Right lobe of liver (tissue), 6 donors: ENCODE data around the gene NFASC. TPM values are rescaled to one million over a fixed set of nuclear protein-coding genes. Genes with fewer than 3 reads are reported as not detected.

Experiments
- ATAC-seq, 4 donors: fragments of 200-7000 bp; cut with Tn5 transposase; one replicate each; pipeline ENCODE4 v1.9.1; 2020; ENCODE audit warnings: mild to moderate bottlenecking in 4 of 4, moderate library complexity in 4 of 4
- DNase-seq, 3 donors: peaks; one replicate each; pipeline ENCODE4 v3.0.0-alpha.2; 2020
- H3K27ac ChIP-seq, 3 donors: fragments of 200-600 bp; one replicate each; pipeline ENCODE4 v1.8.0; 2022
- H3K27me3 ChIP-seq, 2 donors: fragments of 200-600 bp; one replicate each; pipeline ENCODE4 v1.8.0; 2022
- H3K36me3 ChIP-seq, 4 donors: fragments of 200-600 bp; sonication (generic) in 1 of 4; one replicate each; pipeline versions ENCODE4 v1.5.1 to v1.8.0; 2017 to 2022; ENCODE audit warnings: control low read depth in 1 of 4
- H3K4me1 ChIP-seq, 4 donors: fragments of 200-600 bp; sonication (generic) in 1 of 4; one replicate each; pipeline versions ENCODE4 v1.5.1 to v1.8.0; 2017 to 2022; ENCODE audit warnings: control low read depth in 1 of 4
- H3K4me3 ChIP-seq, 3 donors: fragments of 200-600 bp; one replicate each; pipeline ENCODE4 v1.8.0; 2022
- H3K9me3 ChIP-seq, 4 donors: fragments of 200-600 bp; sonication (generic) in 1 of 4; one replicate each; pipeline versions ENCODE4 v1.5.1 to v1.8.0; 2017 to 2022; ENCODE audit warnings: control low read depth in 1 of 4
- POLR2A ChIP-seq: fragments of 450-650 bp; IDR thresholded peaks from one replicate; pipeline ENCODE4 v1.6.1; 2017; ENCODE audit warnings: antibody characterized with exemption, mild to moderate bottlenecking
- WGBS: methylation state at CpG from one replicate; pipeline ENCODE4 v1.1.6; 2018; ENCODE audit warnings: low coverage, low lambda C conversion rate; ENCODE audit not compliant: insufficient coverage; ENCODE audit errors: missing lambda C conversion rate; 5-methylcytosine and 5-hydroxymethylcytosine counted together
- intact Hi-C, 2 donors: fragments of 100-400 bp; cut with DNase I; formaldehyde crosslinking; loops; one replicate each; pipeline versions ENCODE4 v1.11.2 to v1.14.1; 2022
- total RNA-seq, 6 experiments: library from RNA; depleted of rRNA in 2 of 6; stranded (reverse); fragments of >200 nt in 2 of 6; fragmentation: NEBNext Ultra II Directional in 3 of 6; extraction: Animal tissue kit (Norgen Biotek cat#: 25700) in 3 of 6; gene quantifications; one replicate each; pipeline versions ENCODE4 v1.1.0 to v1.2.4, GENCODE V29; 2016 to 2023
- TF ChIP-seq, protein P1 (sequence below), 4 donors: fragments of 200-600 bp in 3 of 4; fragments of 450-650 bp in 1 of 4; IDR thresholded peaks; one replicate each; pipeline versions ENCODE4 v1.5.1 to v1.8.0; 2016 to 2022; ENCODE audit warnings: antibody characterized with exemption in 4 of 4, mild to moderate bottlenecking in 2 of 4
- donor health status: DM: no; HTN: yes; CAD: no.
- donor health status: DM: no; HTN: no; CAD: no.
- donor health status: DM: no; HTN: no; CAD: no.
- donor health status: DM: no; HTN: yes; CAD: no.
- donor health status: DM: no; HTN: yes; CAD: no.

The NFASC gene
- total RNA-seq, 6 experiments from 2014 or later: 3.2 to 7.8 (median 5.6) TPM

DNA sequence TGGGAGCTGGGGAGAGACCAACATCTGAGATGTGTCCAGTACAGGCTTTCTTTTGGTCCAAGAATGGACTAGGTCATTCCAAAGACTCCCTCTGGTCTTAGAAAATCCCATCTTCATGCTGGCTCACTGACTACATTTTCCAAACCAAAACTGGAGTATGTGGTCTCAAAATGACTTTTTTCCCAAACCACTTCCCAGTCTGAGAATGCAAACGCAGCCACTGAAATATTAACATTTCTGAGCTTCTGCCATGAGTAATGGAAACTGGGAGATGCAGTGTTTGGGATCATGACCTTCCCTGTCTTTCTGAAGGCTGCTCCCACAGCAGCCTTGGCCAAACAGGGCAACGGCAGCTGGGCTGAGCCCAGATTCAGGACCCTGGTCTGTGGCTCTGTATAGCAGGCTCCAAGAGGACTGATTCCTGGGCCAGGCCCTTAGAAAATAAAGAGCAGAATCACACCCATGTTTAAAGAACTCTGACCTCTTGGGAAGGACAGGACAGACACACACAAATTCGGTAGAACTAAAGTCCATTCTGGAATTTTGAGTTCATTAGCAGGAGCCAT, 110.3 kb downstream of the NFASC start:
- no peaks in the 10 kb centered on the region for H3K9me3 ChIP-seq
- ATAC-seq (peak in 1 of 4 donors; percentile 23), DNase-seq (no peak)
- no peak overlapping the region for H3K27ac ChIP-seq
- H3K27me3 ChIP-seq: no peaks in the 10 kb centered on the region
- 51% methylated on average over 2 of the region's 3 CpGs for WGBS
- H3K4me1 ChIP-seq: no peaks in the 10 kb centered on the region
- intact Hi-C loops: no loop called here
- no peaks in the 10 kb centered on the region for H3K36me3 ChIP-seq
- TF ChIP-seq, protein P1, sequence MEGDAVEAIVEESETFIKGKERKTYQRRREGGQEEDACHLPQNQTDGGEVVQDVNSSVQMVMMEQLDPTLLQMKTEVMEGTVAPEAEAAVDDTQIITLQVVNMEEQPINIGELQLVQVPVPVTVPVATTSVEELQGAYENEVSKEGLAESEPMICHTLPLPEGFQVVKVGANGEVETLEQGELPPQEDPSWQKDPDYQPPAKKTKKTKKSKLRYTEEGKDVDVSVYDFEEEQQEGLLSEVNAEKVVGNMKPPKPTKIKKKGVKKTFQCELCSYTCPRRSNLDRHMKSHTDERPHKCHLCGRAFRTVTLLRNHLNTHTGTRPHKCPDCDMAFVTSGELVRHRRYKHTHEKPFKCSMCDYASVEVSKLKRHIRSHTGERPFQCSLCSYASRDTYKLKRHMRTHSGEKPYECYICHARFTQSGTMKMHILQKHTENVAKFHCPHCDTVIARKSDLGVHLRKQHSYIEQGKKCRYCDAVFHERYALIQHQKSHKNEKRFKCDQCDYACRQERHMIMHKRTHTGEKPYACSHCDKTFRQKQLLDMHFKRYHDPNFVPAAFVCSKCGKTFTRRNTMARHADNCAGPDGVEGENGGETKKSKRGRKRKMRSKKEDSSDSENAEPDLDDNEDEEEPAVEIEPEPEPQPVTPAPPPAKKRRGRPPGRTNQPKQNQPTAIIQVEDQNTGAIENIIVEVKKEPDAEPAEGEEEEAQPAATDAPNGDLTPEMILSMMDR (IDR thresholded peaks at IDR 0.05): no peak
- no peak for TF ChIP-seq POLR2A
- H3K4me3 ChIP-seq: no peak overlapping the region

DNA sequence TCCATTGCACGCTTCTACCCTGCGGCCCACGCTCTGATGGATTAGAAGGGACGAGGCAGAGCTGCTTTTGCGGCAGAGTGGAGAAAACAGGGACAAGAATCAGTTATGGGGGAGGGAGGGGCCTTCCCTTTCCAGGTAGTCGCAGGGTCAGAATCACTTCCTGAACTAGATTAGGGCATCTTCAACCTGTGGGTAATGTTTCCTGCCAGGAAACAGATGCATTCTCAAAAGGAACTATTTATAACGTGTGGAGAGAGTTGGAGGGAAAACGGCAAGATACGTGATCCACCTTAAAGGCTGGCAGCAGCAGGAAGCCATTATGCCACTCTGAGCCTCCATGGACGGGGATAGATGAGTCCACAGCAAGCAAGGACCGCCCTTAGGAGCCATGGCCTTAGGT, 112.5 kb downstream of the NFASC start:
- DNase-seq (no peak), ATAC-seq (no peak)
- Histone ChIP-seq H3K9me3 (no peaks in the 10 kb centered on the region), H3K4me3 (no peak overlapping the region), H3K27me3 (no peaks in the 10 kb centered on the region), H3K36me3 (no peaks in the 10 kb centered on the region), H3K27ac (no peak overlapping the region), H3K4me1 (no peaks in the 10 kb centered on the region)
- 55% methylated on average over 8 of the region's 11 CpGs for WGBS
- TF ChIP-seq POLR2A: no peak
- TF ChIP-seq, protein P1 (IDR thresholded peaks at IDR 0.05): no peak
- intact Hi-C loops: no loop called here

DNA sequence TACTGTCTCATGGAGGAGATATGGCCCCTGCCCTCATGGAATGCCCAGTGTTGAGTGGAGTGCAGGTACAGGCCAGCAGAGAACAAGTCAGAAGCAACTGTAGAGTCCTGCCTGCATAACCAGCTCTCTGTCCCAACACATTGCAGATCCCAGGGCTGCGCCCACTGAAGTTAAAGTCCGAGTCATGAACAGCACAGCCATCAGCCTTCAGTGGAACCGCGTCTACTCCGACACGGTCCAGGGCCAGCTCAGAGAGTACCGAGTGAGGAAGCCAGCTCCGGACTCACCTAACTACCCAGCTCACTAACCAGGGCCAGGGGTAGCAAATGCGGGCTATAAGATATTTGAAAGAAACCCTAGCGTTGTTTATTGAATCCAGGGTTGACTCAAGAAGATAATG, 113.2 kb downstream of the NFASC start:
- Histone ChIP-seq H3K4me1 (no peaks in the 10 kb centered on the region), H3K27ac (no peak overlapping the region), H3K9me3 (no peaks in the 10 kb centered on the region), H3K36me3 (no peaks in the 10 kb centered on the region), H3K27me3 (no peaks in the 10 kb centered on the region), H3K4me3 (no peak overlapping the region)
- DNase-seq (no peak), ATAC-seq (no peak)
- intact Hi-C loops: no loop called here
- no peak for TF ChIP-seq POLR2A
- TF ChIP-seq, protein P1 (IDR thresholded peaks at IDR 0.05): no peak
- WGBS: 92% methylated on average over 10 of the region's 10 CpGs

GRCh38 chr1:204984499-204984898, 113.8 kb downstream of the NFASC start:
- TF ChIP-seq, protein P1 (IDR thresholded peaks at IDR 0.05): no peak
- TF ChIP-seq POLR2A: no peak
- intact Hi-C loops: no loop called here

DNA sequence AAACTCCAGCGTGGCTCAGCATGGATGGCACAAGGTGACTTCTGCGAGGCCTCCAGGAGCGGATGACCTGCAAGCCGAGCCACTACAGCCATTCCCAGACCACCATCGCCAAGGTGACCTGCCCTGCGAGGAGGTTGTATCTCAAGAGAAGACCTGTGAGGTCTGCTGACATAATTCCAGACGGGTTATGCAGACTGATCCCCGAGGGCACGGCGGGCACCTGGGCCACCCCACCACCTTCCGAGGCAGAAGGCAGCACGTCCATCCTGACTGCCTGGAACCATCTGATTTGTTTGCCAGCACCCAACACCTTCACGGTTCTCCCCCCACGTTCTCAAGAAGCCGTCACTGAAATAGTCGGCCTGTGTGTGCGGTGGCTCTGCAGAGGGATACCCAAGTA, 115.5 kb downstream of the NFASC start:
- WGBS: 100% methylated on average over 1 of the region's 17 CpGs
- no peak for DNase-seq
- H3K9me3 ChIP-seq: no peaks in the 10 kb centered on the region
- H3K27ac ChIP-seq: no peak overlapping the region
- H3K27me3 ChIP-seq: no peaks in the 10 kb centered on the region
- TF ChIP-seq, protein P1 (IDR thresholded peaks at IDR 0.05): no peak
- TF ChIP-seq POLR2A: no peak
- no peak for ATAC-seq
- intact Hi-C loops: loop anchor here (5.0 kb wide), 1 partner anchor 76 kb away; no protein-coding TSS in a partner anchor
- peaks cover 0 to 17% (median 4%) of the 10 kb centered on the region in 4 donors for H3K4me1 ChIP-seq
- no peak overlapping the region for H3K4me3 ChIP-seq
- no peaks in the 10 kb centered on the region for H3K36me3 ChIP-seq

More at GRCh38 chr1:204984499-204984898, 113.8 kb downstream of the NFASC start:
- ATAC-seq (no peak), DNase-seq (no peak)
- Histone ChIP-seq H3K4me1 (peaks cover 0 to under 1% (median 0%) of the 10 kb centered on the region in 4 donors), H3K9me3 (no peaks in the 10 kb centered on the region), H3K4me3 (no peak overlapping the region), H3K27me3 (no peaks in the 10 kb centered on the region), H3K36me3 (no peaks in the 10 kb centered on the region), H3K27ac (no peak overlapping the region)
- 72% methylated on average over 8 of the region's 8 CpGs for WGBS
